DMS114 treated with DMSO at 0.1 percent for 48 hours (cell line): ENCODE measurements around the gene ZDHHC14.
"Not testable (repeated sequence)": the region's sequence is repeated elsewhere in the genome, so short reads cannot be mapped to it uniquely, and the experiment has no call there.

Source experiments
- DNase-seq: peaks from one replicate; lab custom pipeline; 2025; ENCODE audit not compliant: unreplicated experiment; lab: John Stamatoyannopoulos, UW

ZDHHC14 gene

DNA sequence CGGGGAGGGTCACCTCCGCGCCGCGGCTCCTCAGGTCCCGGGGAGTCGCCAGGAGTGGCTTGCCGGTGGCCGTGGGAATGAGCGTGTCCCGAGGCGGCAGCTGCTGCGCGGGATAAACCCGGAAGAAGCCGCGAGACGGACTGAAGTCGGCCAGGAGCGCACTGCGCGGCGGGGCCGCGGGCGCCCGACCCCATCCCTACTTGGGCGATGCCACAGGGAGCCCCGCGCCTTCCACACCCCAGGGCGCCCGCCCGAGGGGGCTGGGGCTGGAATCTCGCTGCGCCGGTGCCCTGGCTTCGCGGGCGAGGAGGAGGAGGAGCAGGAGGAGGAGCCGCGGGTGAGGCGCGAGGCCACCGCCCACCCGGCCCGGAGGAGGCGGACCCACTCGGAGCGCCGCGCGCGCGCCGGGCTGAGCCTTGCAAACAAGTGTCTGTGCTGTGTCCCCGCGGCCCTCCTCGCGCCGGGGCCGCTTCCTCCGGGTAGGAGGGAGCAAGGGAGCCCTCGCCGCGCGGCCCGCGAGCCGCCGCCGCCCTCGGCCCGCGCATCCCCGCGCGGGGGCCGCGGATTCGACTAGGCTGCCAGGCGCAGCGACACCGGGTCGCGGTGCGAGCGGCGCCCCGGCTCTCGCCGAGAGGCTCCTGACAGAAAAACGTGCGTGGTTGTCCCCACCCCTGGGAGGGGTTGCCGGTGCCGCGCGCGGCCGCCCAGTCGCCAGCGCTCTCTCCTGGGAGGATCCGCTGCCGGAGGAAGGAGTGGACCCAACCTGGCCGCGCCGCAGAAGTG, at the start of gene ZDHHC14:
Gene ZDHHC14 (plus strand): TSS at position 412 of the 783 bp plus-strand sequence.
- DNase-seq = peak; percentile 29

DNA sequence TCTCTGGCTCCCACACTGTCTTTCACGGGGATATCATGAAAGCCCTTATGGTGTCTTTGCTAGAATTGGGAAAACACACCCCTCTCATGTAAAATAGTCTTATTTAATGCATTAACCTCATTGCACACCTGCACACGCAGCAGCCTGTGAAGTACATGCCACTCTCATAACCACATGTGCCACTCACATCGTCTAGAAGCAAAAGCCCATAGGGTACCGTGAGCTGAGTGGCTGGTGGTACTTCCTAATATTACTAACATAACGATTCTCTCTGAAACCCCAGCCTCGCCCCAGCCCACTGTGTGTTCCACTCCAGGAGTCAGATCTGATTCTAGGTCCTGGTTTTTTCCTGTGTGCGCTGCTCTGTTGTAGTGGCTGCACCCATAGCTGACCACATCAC, 48.2 kb upstream of the ZDHHC14 start:
- DNase-seq = no peak

DNA sequence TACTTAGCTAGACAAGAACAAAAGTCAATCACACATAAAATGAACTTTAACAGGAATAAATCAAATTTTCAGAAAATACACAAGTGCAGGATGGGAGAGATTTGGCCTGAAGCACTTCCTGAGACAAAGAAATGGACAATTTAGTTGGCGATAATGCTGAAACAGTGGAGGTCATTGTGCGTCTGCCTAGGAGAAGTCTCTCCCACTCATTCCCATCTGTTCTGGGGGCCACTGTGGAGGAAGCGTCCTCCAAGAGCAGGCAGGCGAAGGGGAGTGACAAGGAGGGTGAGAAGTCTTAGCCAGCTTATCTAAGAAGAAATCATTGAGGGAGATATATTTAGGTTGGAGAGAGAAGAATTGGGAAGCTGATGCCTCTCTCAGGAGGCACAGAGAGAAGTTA, 47.5 kb upstream of the ZDHHC14 start:
- DNase-seq = no peak

GRCh38 chr6:157333956-157334355, 47.0 kb upstream of the ZDHHC14 start:
- no peak for DNase-seq

GRCh38 chr6:157335829-157336228, 45.2 kb upstream of the ZDHHC14 start:
- no peak for DNase-seq

DNA sequence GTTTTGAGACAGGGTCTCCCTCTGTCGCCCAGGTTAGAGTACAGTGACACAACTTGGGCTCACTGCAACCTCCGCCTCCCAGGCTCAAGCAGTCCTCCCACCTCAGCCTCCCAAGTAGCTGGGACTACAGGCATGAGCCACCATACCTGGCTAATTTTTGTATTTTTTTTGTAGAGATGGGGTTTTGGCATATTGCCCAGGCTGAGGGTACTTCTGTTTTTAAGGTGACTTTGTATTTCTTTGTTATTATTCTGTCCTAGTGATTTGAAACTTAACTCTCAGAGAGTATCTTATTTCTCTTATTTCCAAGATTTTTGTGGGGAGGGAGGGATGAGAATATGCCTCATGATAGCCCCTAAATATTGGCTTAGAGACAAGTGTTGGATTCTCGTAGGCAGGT, 43.7 kb upstream of the ZDHHC14 start:
- not testable (repeated sequence) for DNase-seq

DNA sequence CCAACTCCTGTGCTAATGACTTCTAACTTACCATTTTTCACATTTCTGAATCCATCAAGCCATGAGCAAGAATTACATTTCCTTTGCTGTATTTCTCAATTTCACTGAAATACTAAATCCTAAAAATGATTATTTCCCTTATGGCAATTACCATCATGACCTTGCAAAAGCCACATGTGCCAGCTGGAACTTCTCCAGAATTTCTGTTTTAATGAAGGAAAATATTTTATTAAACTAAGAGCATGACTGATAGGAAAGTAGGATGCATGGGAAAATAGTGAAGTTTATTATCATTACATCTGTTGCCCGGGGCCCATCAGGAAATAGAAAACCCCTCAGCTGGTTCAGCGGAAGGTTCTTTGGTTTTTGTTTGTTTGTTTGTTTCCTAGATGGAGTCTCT, 43.2 kb upstream of the ZDHHC14 start:
- DNase-seq = no peak

- DNase-seq = no peak
Observed at GRCh38 chr6:157339432-157339831, 41.6 kb upstream of the ZDHHC14 start.

- no peak for DNase-seq
Observed at GRCh38 chr6:157343732-157344131, 37.3 kb upstream of the ZDHHC14 start.

DNA sequence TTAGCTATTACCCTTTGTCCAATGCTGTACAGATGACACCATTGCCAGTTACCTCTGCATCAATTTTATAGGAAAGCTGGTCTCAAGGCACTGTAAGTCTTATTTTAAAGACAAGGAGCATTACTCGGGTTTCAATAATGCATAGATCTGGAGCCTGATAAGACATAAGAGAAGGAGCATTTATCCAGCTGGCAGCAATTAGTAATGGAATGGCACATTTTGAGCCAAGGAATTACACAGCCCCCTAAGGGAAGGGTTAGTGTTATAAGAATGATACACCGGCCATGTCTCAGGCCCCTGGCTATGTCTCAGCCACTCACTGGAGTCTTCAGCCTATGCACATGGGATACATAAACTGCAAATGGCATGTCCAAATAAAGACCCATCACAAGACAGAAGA, 34.6 kb upstream of the ZDHHC14 start:
- DNase-seq = no peak

- no peak for DNase-seq
Observed at GRCh38 chr6:157358287-157358686, 22.7 kb upstream of the ZDHHC14 start.

DNA sequence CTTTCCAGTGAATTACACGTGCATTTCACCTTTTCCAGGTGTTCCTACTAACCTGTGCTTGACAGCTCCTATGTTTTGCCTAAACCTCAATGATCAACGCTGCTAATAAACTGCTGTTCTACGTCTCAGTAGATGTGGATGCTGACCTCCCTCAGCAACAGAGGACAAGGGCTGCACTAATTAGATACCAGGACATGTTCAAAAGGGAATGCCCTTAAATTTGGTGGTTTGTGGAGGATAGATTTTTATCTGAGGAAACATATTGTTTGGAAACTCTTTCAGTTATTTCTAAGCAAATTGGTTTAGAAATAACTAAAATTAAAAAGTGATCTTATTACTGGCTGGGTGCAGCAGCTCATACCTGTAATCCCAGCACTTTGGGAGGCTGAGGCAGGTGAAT, 19.1 kb upstream of the ZDHHC14 start:
- DNase-seq = no peak

DNA sequence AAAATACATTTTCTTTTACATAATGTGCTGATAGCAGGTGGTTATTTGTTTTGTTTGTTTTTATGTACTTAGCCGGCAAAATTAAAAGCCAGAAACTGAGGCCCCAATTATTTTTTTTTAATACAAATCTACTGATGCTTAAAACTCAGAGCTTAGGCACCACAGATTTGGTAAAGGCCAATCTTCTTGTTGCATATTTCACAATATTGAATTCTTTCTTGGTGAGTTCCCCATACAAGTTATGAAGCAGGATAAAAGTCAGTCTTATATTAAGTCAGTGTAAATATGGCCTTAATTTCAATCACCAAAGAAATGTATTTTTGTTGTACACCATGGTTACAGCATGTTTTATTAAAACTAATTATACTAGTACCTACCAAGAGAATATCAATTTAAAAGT, 16.3 kb upstream of the ZDHHC14 start:
- no peak for DNase-seq

DNA sequence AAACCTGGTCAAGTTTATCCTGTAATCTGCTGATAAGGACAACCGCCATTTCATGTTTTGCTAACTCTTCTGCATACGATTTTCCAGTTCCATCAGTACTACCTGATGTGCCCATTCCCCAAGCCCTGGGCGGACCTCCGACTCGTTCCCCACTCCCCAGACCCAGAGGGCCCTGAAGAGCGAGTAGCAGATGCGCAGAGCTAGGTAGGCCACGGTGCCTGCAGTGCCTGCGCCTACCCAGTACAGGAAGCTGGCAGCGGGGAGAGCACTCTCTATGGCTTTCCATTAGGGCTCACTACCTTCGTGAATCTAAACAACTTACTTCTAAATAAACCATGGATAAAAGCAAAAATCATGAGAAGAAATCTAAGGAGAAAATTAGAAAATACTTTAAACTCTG, 14.3 kb upstream of the ZDHHC14 start:
- DNase-seq = no peak

GRCh38 chr6:157368359-157369049, 12.5 kb upstream of the ZDHHC14 start:
- no peak for DNase-seq

DNA sequence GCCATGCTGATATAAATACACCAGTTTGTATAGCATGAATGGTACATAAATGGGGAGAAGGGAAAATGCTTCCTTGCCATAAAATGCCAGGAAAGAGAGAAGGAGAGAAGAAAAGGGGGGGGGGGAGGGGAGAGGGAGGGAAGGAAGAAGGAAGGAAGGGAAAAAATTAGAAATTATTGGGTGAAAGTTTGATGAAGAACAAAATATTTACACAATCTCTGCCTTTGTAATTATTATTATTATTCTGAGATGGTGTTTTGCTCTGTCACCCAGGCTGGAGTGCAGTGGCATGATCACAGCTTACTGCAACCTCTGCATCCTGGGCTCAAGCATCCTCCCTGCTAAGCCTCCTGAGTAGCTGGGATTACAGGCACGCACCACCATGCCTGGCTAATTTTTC, 10.2 kb upstream of the ZDHHC14 start:
- DNase-seq = no peak

GRCh38 chr6:157372501-157373280, 8.3 kb upstream of the ZDHHC14 start:
- DNase-seq = no peak

- DNase-seq = no peak
Observed at GRCh38 chr6:157374889-157375443, 6.0 kb upstream of the ZDHHC14 start.

- no peak for DNase-seq
Observed at GRCh38 chr6:157376241-157376640, 4.7 kb upstream of the ZDHHC14 start.

GRCh38 chr6:157376706-157377230, 4.2 kb upstream of the ZDHHC14 start:
- no peak for DNase-seq
